GM15510 (cell line): ENCODE results near the gene KRT72.

Experiments used
- POLR2A ChIP-seq: IDR thresholded peaks from 3 replicates; pipeline ENCODE4 v1.6.1; 2011; ENCODE audit warnings: borderline replicate concordance; ENCODE audit not compliant: insufficient read length; ENCODE audit errors: extremely low read depth

The KRT72 gene

GRCh38 chr12:52616680-52617402, 15.6 kb upstream of the KRT72 start:
- no peak for TF ChIP-seq POLR2A

GRCh38 chr12:52615912-52616311, 14.6 kb upstream of the KRT72 start:
- TF ChIP-seq POLR2A: no peak

- TF ChIP-seq POLR2A: no peak
Observed at GRCh38 chr12:52615208-52615868, 14.1 kb upstream of the KRT72 start.

GRCh38 chr12:52614381-52615207, 13.3 kb upstream of the KRT72 start:
- TF ChIP-seq POLR2A: no peak

GRCh38 chr12:52613384-52614030, 12.2 kb upstream of the KRT72 start:
- TF ChIP-seq POLR2A: no peak

GRCh38 chr12:52612431-52613383, 11.4 kb upstream of the KRT72 start:
- TF ChIP-seq POLR2A: no peak

GRCh38 chr12:52611080-52611468, 9.8 kb upstream of the KRT72 start:
- TF ChIP-seq POLR2A: no peak

GRCh38 chr12:52608826-52609630, 7.8 kb upstream of the KRT72 start:
- TF ChIP-seq POLR2A: no peak

GRCh38 chr12:52608161-52608560, 6.9 kb upstream of the KRT72 start:
- TF ChIP-seq POLR2A: no peak

- TF ChIP-seq POLR2A: no peak
Observed at GRCh38 chr12:52607314-52607713, 6.1 kb upstream of the KRT72 start.

- no peak for TF ChIP-seq POLR2A
Observed at GRCh38 chr12:52606581-52607218, 5.4 kb upstream of the KRT72 start.

- TF ChIP-seq POLR2A: no peak
Observed at GRCh38 chr12:52606096-52606495, 4.8 kb upstream of the KRT72 start.

GRCh38 chr12:52605542-52605941, 4.3 kb upstream of the KRT72 start:
- no peak for TF ChIP-seq POLR2A
